RWPE2 (cell line): ENCODE data around the gene IFNB1.
A peak's percentile ranks its signal among the peaks of the same experiment; 100 is the strongest.

ENCODE experiments used
- ATAC-seq: fragments of 200-7000 bp; cut with Tn5 transposase; 3 replicates; pipeline ENCODE4 v1.9.1; 2021; ENCODE audit warnings: low read depth
- DNase-seq: peaks from one replicate; pipeline ENCODE4 v3.0.0-alpha.2; 2020; ENCODE audit warnings: low spot score
- H3K27ac ChIP-seq: fragments of 450-650 bp; 2 replicates; pipeline ENCODE4 v1.5.1; 2017; ENCODE audit warnings: mild to moderate bottlenecking; ENCODE audit not compliant: poor library complexity, severe bottlenecking
- H3K27me3 ChIP-seq: fragments of 250-450 bp; sonication (Bioruptor Pico); 2 replicates; pipeline ENCODE4 v1.5.1; 2021; ENCODE audit warnings: mild to moderate bottlenecking, moderate library complexity; ENCODE audit not compliant: insufficient read depth, poor library complexity, severe bottlenecking
- H3K36me3 ChIP-seq: fragments of 250-450 bp; sonication (Bioruptor Pico); 2 replicates; pipeline ENCODE4 v1.5.1; 2020; ENCODE audit warnings: low read depth, mild to moderate bottlenecking, moderate library complexity
- H3K4me1 ChIP-seq: fragments of 250-450 bp; sonication (Bioruptor Pico); 2 replicates; pipeline ENCODE4 v1.5.1; 2021; ENCODE audit warnings: mild to moderate bottlenecking, moderate library complexity; ENCODE audit not compliant: insufficient read depth, poor library complexity, severe bottlenecking
- H3K4me3 ChIP-seq: fragments of 250-450 bp; sonication (Bioruptor Pico); 2 replicates; pipeline ENCODE4 v1.5.1; 2021; ENCODE audit warnings: mild to moderate bottlenecking, moderate library complexity; ENCODE audit not compliant: severe bottlenecking
- H3K9me3 ChIP-seq: fragments of 250-450 bp; sonication (Bioruptor Pico); 2 replicates; pipeline ENCODE4 v1.5.1; 2021; ENCODE audit warnings: mild to moderate bottlenecking, moderate library complexity; ENCODE audit not compliant: severe bottlenecking
- CTCF ChIP-seq: fragments of 450-650 bp; IDR thresholded peaks from one replicate; pipeline ENCODE4 v1.5.1; 2017; ENCODE audit warnings: mild to moderate bottlenecking, moderate library complexity; ENCODE audit not compliant: poor library complexity, severe bottlenecking

IFNB1 gene

GRCh38 chr9:21096172-21096900 is 18.6 kb upstream of the IFNB1 start:
- no peak for TF ChIP-seq CTCF
- Histone ChIP-seq H3K27me3 (no peaks in the 10 kb centered on the region), H3K9me3 (no peaks in the 10 kb centered on the region), H3K4me3 (peak overlapping the region; percentile 6), H3K36me3 (no peaks in the 10 kb centered on the region), H3K4me1 (peaks cover 10% of the 10 kb centered on the region), H3K27ac (no peak overlapping the region)
- ATAC-seq (peak; percentile 61), DNase-seq (no peak)

- no peak for TF ChIP-seq CTCF
- Histone ChIP-seq H3K27me3 (no peaks in the 10 kb centered on the region), H3K4me1 (peaks cover 10% of the 10 kb centered on the region), H3K9me3 (no peaks in the 10 kb centered on the region), H3K36me3 (no peaks in the 10 kb centered on the region), H3K27ac (no peak overlapping the region), H3K4me3 (no peak overlapping the region)
- DNase-seq (no peak), ATAC-seq (peak; percentile 66; the same call in 2 of the 3 replicates)
These were observed 17.8 kb upstream of the IFNB1 start for GRCh38 chr9:21095561-21095960.

GRCh38 chr9:21086538-21086937 is 8.8 kb upstream of the IFNB1 start:
- Histone ChIP-seq H3K27ac (no peak overlapping the region), H3K4me3 (no peak overlapping the region), H3K27me3 (no peaks in the 10 kb centered on the region), H3K36me3 (no peaks in the 10 kb centered on the region), H3K9me3 (no peaks in the 10 kb centered on the region), H3K4me1 (no peaks in the 10 kb centered on the region)
- DNase-seq: no peak
- ATAC-seq: no peak
- no peak for TF ChIP-seq CTCF

- no peak for TF ChIP-seq CTCF
- Histone ChIP-seq H3K9me3 (no peaks in the 10 kb centered on the region), H3K4me1 (no peaks in the 10 kb centered on the region), H3K27me3 (no peaks in the 10 kb centered on the region), H3K36me3 (no peaks in the 10 kb centered on the region), H3K4me3 (no peak overlapping the region), H3K27ac (no peak overlapping the region)
- ATAC-seq: no peak
- DNase-seq: no peak
These were observed 7.3 kb upstream of the IFNB1 start for GRCh38 chr9:21085005-21085404.

- Histone ChIP-seq H3K4me1 (no peaks in the 10 kb centered on the region), H3K9me3 (no peaks in the 10 kb centered on the region), H3K36me3 (no peaks in the 10 kb centered on the region), H3K27me3 (no peaks in the 10 kb centered on the region), H3K27ac (no peak overlapping the region), H3K4me3 (no peak overlapping the region)
- ATAC-seq (no peak), DNase-seq (no peak)
- no peak for TF ChIP-seq CTCF
These were observed 6.6 kb upstream of the IFNB1 start for GRCh38 chr9:21084242-21084850.
